Activated T-cell treated with anti-CD3 and anti-CD28 coated beads for 1 hour (primary cell): ENCODE measurements around the gene EPO.
"Not testable (repeated sequence)": the region's sequence is repeated elsewhere in the genome, so short reads cannot be mapped to it uniquely, and the experiment has no call there.

Source experiments
- DNase-seq: peaks from one replicate; pipeline ENCODE4 v3.0.0-alpha.2; 2020; ENCODE audit warnings: low read depth

EPO gene

DNA sequence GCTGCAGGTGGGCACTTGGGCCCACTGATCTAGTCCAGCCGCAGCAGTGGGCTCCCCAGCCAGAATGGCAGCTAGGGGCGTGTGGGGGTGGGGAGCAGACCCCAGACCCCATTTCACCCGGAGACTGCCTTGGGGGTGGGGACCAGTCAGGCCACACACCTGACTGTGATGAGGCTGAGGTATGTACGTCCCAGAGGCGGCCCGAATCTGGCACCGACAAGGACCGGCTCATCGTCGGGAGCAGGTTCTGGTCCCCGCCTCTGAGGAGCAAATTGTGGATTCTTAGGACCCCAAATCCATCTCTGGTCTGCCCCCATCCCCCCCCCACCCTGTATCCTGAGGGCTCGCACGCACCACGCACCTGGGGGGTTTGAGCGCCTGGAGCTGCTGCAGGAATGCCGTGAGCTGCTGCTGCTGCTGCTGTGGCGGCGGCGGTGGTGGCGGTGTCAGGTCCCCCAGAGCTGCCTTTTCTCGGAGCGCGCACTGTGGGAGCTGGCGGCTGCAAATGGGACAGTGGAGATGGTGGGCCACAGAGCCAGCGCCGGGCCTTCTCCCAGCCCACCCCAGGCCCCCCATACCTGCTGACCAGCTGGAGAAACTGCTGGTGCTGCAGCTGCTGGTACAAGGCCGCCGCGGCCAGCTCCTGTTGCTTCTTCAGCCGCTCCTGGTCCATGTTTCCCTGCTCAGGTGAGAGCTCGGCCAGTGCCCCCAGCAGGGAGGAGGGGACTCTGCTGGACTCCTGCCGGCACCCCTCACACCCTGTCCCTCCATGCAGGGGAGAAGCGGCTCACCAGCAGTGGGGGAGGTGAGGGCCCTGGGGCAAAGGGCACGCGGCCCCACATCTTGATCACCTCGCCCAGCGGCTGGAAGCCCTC is 36.4 kb upstream of the EPO start:
- no peak for DNase-seq

DNA sequence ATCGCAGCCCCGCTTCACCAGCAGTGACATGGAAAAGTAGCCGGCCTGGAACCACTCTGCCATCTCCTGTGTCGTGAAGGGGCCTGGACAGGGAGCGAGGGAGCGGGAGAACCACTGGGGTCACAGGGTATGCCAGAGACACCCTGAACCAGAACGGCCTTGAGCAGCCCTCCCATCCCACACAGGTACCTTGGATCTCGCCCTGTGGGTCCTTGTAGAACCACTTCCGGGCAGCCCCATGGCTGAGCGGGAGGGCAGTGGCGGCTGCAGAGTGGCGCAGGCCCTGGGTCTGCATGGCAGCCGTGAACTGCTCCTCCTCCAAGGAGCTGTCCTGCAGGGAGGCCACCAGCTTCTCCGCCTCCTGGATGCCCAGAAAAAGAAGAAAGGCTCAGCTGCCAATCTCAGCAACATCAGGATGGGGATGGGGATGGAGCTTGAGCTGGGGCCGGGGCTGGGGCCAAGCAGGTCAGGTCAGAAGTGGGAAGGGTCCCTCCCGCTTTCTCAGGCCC is 35.7 kb upstream of the EPO start:
- no peak for DNase-seq

DNA sequence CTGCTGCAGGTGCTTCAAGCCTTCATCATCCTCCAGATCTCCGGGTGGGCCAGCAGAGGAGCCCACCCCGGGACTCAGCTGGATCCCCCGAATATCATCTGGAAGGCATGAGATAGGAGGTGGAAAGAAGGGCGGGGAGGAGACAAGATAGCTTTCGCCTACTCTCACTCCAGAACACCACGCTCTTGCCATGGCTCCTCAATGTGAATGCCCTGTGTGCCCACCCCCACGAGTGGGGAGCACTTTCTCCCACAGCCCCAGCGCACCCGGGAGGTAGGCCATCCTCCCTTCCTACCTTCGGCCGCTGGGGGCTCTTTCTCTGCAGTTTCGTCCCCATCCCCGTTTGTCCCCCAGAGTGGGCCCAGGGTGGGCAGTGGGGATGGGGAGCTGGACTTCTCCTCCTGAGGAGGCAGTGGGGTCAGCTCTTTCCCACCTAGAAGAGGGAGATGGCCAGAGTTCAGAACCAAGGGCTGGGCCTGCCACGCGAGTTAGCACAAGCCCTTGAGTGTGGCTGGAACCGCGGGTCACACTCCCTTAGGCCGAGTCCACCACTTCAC is 35.1 kb upstream of the EPO start:
- no peak for DNase-seq

- no peak for DNase-seq
Observed at GRCh38 chr7:100685631-100686145, 34.6 kb upstream of the EPO start.

GRCh38 chr7:100686201-100686821 is 34.0 kb upstream of the EPO start:
- no peak for DNase-seq

DNA sequence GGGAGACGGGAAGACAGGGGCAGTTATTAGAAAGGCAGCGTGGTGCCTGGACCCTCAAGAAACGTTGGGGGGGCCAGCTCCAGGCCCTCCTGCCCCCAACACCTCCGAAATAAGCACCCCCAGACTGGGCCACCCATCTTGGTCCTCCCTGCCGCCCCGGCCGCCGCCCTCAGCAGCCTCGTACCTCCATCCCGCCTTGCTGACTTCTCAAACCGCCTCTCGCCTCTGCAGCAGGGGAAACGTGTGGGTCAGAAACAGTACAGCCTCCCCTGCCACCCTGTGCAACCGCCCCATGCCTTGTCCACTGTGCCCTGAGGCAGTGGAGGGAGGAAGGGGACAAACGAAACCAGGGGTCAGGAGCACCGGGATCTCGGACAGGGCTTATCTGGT is 33.5 kb upstream of the EPO start:
- DNase-seq: no peak

- no peak for DNase-seq
Observed at GRCh38 chr7:100687261-100687660, 33.0 kb upstream of the EPO start.

- DNase-seq: no peak
Observed at GRCh38 chr7:100687751-100688300, 32.4 kb upstream of the EPO start.

- no peak for DNase-seq
Observed at GRCh38 chr7:100688326-100688860, 31.9 kb upstream of the EPO start.

DNA sequence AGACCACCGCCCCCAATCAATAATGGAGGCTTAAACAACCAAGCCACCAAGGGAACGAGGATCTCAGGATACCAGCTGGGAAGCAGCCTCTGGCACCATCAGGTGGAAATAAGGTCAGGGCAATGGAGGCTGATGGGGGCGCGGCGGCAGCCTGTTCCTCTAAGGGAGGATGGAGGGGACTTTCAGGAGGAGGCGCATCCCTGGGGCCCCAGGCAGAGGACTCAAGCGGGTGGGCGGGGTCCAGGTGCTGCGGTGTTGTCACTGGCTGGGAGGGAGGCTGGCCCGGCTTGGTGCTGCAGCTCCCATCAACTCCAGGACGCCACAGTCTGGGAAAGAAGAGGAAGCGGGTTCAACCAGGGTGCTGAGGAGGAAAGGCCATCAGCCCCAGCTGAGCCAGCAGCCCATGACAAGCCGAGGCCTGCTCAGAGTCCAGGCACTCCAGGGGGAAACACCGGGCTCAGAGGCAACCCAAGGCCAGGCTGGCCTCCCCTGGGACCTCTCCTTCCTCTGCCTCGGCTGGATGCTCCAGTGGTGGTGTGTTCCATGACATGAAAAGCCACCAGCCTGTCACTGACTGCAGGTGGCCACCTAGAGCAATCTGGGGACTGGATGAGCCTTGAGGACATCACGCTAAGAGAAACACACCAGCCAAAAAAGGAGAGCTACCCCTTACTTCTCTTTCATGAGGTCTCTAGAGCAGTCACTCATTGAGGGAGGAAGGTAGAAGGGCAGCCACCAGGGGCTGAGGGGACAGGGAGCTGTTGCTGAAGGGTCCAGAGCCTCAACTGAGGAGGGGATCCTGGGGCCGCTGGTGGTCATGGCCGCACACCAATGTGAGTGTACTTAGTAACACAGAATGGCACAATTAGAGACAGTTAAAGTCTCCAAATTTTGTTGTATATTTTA is 30.8 kb upstream of the EPO start:
- no peak for DNase-seq

DNA sequence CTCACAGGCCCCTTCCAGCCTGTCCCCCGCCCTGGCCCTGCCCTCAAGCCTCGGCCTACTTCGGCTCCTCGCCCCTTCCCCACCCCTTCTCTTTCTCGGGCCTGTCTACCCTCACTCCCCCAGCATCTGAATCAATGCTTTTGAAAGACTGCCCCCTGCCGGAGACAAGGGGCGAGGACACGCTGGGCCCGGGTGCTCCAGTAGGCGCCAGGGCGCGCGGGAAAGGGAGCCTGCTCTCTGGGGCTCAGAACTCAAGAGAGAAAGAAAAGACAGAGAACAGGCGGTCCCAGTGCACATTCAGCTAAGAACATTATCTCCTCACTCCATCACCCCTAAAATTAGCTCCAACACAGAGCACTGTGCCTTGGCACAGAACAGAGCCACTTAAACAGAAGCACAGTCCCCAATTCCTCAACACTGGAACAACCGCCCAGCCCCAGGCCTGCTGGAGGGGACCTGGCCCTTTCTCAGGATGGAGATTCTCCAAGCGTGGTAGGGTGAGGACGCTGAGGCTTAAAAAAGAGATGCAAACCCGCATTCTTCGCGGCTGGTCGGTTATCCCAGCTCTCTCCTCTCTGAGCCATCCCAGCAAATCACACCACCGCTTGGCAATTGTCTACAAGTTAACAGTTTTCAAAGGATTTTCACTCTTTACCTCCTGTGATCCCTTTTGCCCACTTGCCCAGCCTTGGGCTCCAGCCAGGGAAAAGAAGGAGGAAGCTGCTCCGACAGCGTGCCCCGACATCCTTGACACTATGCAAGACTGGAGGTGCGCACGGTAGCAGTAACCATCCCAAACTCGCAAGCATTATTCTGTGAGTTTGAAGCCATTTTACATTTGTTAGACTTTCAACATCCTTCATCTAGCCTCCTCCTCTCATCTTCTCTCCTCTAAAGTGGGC is 28.3 kb upstream of the EPO start:
- peak; percentile 82 for DNase-seq

DNA sequence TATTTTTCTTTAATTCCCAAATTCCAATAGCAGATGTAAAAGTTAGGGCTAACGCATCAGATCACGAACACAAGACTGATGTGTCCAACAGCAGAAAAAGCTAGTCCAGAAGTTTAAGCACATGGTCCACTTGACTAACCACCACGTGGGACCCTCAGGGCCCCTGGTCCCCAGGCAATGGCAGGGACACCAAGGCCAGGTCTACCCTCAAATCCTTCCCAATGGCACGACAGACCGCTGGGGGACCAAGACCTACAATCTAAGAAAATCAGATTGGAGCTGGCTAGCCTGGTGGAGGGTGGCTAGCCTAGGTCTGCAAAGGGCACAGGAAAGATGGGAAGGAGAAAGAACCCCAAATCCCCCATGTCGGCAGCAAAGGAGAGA is 27.7 kb upstream of the EPO start:
- no peak for DNase-seq

DNA sequence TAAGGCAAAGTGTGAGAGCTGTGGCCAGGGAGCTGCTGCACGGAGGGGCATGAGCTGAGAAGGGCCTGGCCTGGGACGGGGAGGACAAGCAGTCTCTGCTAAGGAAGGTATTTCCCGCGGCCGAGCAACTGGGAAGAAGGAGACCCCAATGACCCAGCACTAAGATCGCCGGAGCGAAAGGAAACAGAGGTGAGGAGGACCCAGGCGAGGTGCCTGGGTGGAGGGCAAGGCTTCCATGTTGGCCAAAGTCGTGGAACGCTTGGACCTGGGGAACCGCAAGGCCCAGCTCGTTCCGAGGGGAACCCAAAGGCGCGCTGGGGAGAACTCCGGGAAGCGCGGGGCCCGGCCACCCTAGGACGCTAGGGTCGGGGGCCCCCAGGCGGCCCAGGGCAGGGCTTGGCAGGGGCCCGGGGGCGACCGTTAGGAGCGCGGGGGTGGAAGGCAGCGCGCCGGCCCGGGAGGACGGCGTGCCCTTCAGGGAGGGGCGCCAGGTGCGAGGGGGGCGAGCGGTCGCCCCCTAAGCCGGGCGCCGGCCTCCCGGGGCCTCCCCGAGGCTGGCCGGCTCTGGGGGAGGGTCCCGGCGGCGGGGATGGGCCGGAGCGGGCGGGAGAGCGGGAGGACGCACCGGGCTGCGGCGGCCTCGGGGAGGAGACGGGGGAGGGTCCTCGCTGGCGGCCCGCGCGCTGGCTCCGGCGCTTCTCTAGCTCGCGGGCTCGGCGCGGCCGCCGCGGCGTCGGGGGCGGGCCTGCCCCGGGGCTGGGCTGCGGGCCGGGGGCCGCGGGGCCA is 26.8 kb upstream of the EPO start:
- DNase-seq: no peak

DNA sequence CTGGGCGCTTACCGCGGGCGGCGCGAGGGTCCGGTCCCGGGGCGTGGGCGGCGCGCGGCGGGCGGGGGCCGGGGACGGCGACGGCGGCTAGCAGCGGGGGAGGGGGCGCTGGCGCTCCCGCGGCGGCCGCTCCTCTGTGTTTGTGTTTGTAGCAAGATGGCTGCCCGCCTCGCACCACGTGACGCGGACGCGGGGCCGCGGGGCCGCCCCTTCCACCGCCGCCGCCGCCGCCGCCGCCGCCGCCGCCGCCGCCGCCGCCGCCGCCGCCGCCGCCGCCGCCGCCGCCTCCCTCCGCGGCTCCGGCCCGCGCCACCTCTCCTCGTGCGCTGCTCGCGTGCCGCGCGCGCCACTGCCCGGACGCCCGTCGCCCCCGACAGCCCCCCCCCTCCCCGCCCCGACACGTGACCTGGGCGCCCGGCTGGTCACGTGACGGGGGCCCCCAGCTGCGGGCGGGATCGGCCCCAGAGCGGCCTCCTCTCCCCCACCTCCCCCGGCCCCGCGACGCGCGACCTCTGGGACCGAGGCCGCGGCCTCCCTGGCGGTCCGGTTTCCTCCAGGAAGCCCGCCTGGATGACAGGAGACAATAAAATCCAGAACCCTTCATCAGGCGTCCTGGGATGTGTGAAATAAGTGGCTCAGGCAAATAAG is 26.0 kb upstream of the EPO start, which contains the start of gene GIGYF1:
Gene GIGYF1 (minus strand): TSS at position 153 of the 648 bp plus-strand sequence. CDS start 6,012 bp downstream, outside the sequence.
- DNase-seq: peak; percentile 68

DNA sequence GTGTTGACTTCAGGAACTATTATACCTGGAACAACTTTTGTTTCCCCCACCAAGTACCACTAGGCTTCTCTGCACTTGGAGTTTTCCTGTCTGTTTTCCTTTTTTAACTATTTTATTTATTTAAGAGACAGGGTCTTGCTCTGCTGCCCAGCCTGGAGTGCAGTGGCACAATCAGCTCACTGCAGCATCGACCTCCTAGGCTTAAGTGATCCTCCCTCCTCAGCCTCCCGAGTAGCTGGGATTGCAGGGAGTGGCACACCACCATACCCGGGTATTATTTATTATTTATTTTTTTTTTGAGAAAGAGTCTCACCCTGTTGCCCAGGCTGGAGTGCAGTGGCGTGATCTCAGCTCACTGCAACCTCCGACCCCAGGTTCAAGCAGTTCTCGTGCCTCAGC is 24.1 kb upstream of the EPO start:
- DNase-seq: no peak

DNA sequence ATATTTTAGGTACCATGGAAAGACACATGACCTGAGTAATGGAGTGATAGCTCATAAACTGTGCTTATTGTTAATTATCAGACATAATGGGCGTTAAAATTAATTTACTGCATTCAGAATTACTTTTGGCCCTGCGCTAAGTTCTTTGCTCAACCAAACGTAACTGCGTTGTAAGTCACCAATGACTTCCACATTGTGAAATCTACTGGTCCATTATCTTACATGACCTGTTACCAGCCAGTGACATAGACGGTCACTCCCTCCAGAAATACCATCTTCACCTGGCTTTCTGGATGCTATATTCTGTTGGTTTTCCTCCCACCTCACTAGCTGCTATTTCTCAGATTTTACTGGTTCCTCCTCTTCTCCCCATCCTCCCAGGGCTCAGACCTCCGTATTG is 21.2 kb upstream of the EPO start:
- DNase-seq: no peak

DNA sequence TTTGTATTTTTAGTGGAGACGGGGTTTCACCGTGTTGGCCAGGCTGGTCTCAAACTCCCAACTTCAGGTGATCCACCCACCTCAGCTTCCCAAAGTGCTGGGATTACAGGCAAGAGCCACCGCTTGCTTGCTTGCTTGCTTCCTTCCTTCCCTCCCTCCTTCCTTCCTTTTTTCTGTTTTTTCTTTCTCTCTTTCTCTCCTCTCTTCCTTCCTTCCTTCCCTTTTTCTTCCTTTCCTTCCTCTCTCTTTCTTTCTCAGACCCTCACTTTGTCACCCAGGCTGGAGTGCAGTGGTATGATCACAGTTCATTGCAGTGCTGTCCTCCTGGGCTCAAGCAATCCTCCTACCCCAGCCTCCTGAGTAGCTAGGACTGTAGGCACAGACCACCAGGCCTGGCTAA is 19.2 kb upstream of the EPO start:
- DNase-seq: not testable (repeated sequence)

- DNase-seq: peak; percentile 72
Observed at GRCh38 chr7:100705320-100705752, 14.9 kb upstream of the EPO start.
